ENCODE results near the gene TSPAN18.

The TSPAN18 gene

DNA sequence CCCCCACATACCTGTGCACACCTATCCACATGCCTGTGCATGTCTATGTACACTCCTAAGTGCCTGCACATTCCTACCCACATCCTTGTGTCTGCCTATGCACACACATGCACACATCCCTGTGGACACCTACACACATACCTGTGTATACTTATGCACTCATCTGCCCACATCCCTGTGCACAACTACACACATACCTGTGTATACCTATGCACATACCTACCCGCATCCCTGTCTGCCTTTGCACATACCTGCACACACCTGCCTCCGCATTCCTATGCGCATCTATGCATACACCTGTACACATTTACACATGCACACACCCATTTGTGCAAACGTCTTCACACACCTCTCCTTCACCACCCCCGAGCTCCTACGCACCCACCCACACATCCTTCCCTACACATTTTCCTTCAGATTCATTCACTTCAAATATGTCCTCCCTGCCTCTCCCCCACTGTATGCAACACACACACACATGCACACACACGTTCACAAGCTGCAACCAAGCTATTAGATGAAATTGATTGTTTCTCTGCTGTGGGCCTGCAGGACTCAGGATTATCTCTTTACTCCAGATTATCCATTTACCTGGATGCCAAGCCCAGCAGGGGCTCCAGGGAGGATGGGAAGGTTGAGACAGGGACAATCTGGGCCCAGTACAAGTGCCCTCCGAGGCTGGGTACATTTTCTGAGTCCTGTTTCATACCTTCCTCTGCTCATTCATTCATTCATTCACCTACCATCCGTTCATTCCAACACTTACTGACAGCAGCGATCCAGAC lies 53.2 kb downstream of the TSPAN18 start:
- DNase-seq = no peak

DNA sequence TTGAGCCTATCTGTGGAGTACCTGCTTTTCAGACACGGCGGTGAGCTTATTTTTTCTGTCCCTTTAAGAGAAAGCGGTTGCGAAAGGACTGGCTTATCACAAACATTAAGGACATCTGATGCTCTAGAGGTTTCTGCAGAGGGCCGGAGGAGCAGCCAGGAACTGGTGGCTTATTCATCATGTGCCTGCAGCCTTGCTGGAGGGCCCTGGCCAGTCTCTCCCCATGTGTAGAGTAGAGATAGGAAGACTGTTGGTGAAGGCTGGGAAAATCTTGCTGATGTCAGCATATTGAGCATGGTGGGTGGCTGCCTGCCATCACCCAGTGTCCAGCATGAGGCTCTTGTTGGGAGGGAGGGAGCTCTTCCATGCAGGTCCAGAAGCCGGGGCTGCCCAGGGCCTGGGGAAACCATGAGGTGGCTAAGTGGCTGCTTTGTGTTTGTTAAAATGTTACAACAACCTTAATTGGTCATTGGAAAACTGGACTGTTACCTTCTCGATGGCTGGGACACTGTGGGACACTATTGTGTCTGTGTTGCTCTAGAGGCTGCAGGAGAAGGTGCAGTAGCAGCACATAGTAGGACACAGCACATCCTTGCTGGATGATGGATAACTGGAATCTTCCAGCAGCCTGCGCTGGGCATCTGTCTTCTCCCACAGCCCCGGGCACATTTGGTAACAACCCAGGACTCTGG lies 54.3 kb downstream of the TSPAN18 start:
- DNase-seq = no peak

DNA sequence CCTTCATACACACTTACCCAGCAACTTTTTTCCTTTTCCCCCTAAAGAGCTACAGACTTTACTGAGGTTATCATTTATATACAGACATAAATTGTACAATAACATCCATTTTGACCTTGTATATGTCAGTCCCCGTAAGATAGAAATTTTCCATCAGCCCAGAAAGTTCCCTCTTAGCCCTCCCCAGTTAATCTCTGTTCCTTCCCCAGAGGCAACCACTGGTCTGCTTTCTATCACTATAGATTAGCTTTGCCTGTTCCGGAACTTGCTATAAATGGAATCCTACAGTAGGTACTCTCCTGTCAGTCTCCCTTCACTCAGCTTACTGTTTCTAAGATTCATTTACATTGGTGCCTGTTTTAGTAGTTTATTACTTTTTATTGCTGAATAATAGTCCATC lies 54.9 kb downstream of the TSPAN18 start:
- no peak for DNase-seq

GRCh38 chr11:44782478-44782877 lies 55.7 kb downstream of the TSPAN18 start:
- no peak for DNase-seq

DNA sequence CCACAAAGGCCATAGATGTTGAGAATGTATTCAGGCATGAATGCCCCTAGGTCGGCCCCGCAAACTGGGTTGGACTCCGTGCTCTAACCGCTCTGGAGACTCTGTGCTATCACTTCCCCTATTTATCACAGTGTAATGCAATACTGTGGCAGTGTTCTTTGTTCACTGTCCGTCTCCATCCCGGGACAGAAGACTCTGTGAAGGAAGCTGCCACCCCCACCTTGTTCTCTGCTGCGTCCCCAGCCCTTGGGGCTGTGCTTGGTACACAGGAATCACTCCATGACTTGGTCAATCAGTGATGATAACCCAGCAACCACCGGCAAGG lies 57.6 kb downstream of the TSPAN18 start:
- DNase-seq = no peak

- no peak for DNase-seq
Measured at GRCh38 chr11:44784851-44785250, 58.1 kb downstream of the TSPAN18 start.

GRCh38 chr11:44785856-44786607 lies 59.3 kb downstream of the TSPAN18 start:
- no peak for DNase-seq

GRCh38 chr11:44787070-44787469 lies 60.3 kb downstream of the TSPAN18 start:
- DNase-seq = no peak

DNA sequence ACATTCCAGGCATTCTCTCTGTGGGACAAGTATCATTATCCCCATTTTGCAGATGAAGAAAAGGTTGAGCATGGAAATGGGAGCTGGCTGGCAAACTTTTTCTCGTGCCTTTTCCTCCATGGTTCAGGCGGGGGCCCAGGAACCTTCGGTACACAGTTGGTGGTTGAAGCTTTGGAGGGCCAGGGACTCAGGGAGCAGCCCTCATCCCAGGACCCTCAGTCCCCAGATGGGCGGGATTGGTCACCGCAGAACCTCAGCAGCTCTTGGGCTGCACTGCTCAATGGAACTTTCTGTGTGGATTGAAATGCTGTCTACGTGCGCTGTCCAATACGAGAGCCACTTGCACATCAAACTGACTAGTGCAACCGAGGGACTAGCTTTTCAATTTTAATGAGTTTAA lies 61.2 kb downstream of the TSPAN18 start:
- DNase-seq = no peak

GRCh38 chr11:44788536-44789261 lies 61.9 kb downstream of the TSPAN18 start:
- no peak for DNase-seq

DNA sequence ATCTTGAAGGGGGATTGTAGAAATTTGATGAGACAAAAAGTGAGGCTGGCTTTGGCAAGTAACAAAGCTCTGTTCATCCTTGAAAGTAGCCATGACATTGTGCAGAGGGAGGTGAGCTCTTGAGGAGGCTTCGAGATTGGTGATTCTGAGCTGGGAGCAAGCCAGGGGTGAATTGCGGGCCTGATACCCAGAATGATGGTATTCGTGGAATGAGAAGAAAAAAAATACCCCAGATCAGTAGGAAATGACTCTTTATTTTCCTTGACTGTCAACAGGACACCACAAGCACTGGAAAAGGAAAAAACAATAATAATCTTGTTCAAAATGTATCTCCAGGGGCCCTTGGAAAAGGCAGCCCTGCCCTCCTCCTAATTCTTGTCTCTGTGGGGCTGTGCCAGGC lies 62.7 kb downstream of the TSPAN18 start:
- no peak for DNase-seq

GRCh38 chr11:44790211-44790610 lies 63.4 kb downstream of the TSPAN18 start:
- DNase-seq = no peak

DNA sequence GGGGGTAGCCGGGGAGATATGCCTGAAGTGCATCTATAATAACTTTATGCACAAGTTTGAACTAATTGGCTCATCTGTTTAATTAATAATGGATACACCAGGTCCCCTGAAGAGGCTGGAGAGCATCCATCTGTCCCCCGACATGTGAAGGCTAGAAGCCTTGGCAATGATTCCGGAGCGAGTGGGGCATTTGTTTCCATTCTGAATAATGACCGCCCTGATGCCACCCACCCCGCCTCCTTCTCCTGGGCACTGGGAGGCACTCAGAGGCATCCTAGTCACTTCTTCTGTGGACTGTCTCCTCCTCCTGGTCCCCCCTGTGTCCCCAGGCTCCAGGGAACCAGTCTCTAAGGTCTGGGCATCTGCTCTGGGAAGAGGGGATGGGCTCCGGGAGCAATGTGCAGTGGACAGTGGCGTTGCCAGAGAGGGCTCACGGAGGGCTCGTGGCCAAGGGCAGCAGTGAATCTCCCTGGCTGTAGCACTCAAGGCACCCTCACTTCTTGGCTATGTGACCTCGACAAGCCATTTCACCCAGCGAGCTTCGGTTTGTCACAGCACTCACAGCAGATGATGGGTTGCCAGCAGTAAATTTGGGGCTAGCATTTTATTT lies 64.7 kb downstream of the TSPAN18 start:
- DNase-seq = no peak

DNA sequence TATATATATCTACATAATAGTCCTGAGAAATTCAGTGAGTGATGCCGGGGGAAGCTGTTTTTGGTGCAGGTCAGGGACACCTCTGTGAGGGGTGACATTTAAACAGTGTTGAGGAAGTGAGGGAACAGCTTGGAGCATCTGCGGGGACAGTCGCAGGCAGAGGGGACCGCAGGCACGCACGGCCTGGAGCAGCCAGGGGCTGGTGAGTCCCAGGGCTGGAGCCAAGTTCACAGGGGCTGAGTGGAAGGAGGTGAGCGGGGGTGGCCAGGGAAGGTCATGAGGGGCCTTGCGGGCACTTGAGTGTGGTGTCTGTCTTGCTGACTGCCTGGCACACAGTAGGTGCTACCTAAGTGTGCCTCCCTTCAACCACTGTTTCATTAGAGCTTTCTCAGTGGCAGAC lies 65.4 kb downstream of the TSPAN18 start:
- no peak for DNase-seq

- no peak for DNase-seq
Measured at GRCh38 chr11:44793350-44794090, 66.8 kb downstream of the TSPAN18 start.

DNA sequence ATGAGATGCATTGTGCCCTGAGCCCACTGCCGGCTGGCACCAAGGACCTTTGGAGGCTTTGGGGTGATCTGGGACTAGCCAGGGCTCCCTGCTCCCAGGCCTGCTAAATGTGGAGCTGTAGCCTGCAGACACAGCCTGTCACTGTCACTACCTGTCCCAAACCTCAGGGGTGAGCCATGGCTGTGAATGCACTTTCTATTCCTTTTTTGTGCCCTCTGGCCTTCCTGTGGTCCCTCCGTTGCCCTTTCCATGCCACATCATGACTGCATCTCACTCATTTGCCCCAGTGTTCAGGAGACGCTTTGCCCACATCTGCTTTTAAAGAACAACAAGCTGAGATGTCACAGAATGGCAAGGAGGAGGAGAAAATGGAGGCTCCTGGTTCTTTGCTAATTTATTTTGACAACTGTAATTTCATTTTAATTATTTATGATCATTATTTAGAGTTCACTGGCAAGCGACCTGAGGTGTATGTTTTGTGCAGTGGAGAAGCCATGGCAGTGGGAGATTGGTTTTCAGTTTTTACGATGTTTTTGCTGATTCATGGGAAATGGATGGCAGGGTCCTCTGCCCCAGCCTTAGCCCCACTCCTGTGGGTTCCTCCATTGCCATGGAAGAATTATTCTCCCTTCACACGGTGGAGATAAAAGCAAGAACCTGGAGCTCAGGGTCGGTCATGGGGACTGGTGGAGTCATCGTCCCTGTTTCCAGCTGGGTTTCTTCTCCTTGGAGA lies 69.2 kb downstream of the TSPAN18 start:
- no peak for DNase-seq

GRCh38 chr11:44797051-44797450 lies 70.3 kb downstream of the TSPAN18 start:
- no peak for DNase-seq

DNA sequence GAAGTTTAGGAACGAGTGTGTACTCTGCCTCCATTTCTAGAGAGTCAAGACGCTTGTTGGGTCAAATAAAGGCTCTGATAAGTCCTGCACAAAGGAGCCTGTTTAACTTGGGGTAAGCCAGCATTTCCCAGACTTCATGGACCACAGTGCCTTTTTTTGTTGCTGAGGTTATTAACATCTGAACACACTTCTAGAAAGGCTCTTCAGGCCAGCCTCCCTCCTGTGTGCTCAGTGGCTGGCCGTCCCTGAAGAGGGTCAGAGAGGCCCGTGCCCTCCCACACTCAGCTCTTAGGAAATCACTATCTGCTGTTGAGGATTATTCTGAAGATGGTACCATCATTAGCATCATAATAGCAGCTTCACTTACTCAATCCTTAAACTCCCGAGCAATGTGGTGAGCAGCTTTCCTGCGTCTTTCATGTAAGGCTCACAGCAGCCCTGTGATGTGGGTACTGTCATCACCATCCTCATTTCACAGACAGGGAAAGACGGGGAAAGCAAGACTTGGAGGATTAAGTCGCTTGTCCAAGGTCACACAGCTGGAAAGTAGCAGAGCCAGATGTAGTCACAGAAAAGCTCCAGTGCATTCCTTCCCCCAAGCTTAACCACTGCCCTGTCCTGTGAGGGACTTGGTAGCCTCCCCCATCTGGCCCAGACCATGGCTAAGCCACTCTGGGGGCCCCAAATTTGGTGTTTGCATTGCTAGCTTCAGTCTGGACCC lies 71.3 kb downstream of the TSPAN18 start:
- DNase-seq = no peak

DNA sequence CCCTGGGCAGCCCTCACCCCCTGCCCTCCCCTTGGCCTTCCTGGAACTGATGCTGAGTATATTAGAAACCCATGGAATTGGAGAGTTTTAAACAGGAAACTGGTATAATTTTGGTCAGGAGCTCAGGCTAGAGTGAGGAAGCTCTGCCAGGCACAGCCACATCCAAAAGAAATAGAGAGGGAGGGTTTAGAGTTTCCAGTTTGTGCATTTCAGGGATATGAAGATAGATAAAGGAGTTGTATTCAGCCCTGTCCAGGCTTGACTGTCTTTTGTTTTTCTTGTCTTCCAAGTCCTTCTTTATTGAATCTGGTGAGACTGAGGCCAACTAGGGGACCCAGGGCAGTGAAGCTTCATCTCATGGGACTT lies 71.8 kb downstream of the TSPAN18 start:
- DNase-seq = no peak

GRCh38 chr11:44799012-44799411 lies 72.2 kb downstream of the TSPAN18 start:
- no peak for DNase-seq

DNA sequence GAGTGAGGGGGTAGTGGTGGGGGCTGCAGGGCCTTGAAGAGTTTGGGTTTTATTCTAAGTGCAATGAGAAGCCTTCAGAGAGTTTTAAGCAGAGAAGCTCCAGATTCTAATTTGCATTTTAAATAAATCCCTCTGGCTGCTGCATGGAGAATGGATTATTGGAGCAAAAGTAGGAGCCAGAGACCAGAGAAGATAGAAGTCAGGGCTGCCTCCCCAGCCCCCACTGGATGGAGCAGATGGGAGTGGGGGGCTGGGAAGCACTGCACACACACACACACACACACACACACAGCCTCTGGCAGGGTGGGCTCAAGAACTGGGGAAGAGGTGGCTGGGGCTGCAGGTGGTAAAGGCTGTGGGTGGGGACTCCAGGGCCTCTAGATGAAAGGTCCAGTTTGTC lies 75.6 kb downstream of the TSPAN18 start:
- DNase-seq = no peak

All from stimulated activated naive CD4-positive, alpha-beta T cell treated with Interleukin-2 at 50 U/mL for 16 hours (primary cell).